GM21447 (cell line): ENCODE results near the gene ATG16L2.
"Not testable (repeated sequence)": the region's sequence is repeated elsewhere in the genome, so short reads cannot be mapped to it uniquely, and the experiment has no call there.

Experiments used
- ATAC-seq: cut with Tn5 transposase; IDR thresholded peaks from one replicate; pipeline ENCODE4 v1.9.1; 2021; ENCODE audit not compliant: unreplicated experiment

The ATG16L2 gene

DNA sequence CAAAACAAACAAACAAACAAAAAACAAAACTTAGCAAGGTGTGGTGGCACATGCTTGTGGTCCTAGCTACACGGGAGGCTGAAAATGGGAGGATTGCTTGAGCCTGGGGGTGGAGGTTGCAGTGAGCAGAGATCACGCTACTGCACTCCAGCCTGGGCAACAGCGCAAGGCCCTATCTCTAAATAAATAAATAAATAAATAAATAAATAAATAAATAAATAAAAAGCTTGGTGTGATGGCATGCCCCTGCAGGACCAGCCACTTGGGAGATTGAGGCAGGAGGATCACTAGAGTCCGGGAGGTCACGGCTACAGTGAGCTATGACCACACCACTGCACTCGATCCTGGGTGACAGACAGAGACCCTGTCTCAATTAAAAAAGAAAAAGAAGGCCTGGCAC lies 11.4 kb upstream of the ATG16L2 start:
- ATAC-seq, result no peak

DNA sequence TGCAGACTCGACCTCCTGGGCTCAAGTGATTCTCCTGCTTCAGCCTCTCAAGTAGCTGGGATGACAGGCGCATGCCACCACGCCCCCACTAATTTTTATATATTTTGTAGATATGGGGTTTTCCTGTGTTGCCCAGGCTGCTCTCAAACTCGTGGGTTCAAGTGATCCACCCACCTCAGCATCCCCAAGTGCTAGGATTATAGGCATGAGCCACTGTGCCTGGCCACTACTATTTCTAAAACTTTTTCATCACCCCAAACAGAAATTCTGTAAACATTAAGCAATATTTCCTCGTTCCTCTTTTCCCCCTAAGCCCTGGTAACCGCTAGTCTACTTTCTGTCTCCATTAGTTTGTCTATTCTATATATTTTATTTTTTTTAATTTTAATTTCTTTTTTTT lies 9.0 kb upstream of the ATG16L2 start:
- ATAC-seq, result no peak

DNA sequence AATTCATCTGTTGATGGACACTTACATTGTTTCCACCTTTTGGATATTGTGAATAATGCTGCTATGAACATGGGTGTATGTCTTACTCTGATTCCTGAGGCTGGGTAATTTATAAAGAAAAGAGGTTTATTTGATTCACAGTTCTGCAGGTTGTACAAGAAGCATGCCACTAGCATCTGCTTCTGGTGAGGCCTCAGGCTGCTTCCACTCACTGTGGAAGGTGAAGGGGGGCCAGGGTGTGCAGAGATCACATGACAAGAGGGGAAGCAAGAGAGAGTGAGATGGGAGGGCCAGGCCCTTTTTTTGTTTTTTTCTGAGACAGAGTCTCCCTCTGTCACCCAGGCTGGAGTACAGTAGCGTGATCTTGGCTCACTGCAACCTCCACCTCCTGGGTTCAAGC lies 7.8 kb upstream of the ATG16L2 start:
- ATAC-seq, result not testable (repeated sequence)

DNA sequence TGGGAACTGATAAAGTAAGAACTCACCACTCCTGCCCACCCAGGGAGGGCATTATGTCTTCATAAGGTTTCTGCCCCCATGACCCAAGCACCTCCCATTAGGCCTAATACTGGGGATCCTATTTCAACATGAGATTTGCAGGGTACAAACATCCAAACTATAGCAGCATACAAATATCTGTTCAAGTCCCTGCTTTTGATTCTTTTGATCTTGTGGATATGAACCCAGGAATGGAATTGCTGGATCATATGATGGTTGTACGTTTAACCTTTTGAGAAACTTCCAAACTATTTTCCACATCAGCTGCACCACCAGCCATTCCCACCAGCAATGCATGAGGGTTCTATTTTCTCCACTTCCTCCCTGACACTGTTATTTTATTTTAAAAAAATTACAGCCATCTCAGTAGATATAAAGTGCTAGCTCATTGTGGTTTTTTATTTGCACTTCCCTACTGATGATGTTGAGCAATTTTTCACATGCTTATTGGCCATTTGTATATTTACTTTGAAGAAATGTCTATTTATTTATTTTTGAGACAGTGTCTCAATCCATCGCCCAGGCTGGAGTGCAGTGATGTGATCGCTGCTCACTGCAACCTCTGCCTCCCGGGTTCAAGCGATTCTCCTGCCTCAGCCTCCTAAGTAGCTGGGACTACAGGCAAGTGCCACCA lies 7.1 kb upstream of the ATG16L2 start:
- ATAC-seq, result no peak

DNA sequence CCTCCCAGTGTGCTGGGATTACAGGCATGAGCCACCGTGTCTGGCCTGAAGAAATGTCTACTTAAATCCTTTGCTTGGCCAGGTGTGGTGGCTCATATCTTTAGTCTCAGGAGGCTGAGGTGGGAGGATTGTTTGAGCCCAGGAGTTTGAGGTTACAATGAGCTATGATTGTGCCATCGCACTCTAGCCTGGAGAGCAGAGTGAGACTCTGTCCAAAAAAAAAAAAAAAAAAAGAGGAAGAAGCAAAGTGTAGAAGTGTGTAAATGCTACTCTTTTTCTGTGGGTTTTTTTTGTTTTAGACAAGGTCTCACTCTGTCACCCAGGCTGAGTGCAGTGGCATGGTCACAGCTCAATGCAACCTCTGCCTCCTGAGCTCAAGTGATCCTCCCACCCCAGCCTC lies 6.4 kb upstream of the ATG16L2 start:
- no peak for ATAC-seq

DNA sequence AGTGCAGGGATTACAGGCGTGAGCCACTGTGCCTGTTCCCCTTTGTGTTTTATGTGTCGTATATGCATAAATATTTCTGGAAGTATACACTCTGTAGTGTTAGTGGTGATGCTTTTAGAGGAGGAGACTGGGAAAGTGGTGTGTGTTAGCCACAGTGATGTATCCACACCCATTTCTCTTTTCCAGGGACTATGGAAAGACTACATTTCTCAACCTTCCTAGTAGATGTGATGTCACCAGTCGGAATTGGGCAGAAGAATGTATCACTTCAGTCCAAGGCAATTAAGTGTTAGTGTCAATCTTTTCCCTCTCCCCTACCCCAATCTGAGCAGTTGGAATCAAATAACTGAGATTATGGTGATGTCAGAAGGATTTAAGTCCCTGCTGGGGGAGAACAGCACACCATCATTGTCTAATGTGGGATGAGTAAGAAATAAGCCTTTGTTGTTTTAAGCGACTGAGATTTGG lies 5.8 kb upstream of the ATG16L2 start:
- ATAC-seq, result no peak

DNA sequence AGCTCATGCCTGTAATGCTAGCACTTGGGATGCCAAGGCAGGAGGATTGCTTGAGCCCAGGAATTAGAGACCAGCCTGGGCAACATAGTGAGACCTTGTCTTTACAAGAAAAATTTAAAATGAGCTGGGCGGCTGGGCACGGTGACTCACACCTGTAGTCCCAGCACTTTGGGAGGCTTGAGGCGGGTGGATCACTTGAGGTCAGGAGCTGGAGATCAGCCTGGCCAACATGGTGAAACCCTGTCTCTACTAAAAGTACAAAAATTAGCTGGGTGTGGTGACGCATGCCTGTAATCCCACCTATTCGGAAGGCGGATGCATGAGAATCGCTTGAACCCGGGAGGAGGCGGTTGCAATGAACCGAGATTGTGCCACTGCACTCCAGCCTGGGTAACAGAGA lies 2.5 kb upstream of the ATG16L2 start:
- not testable (repeated sequence) for ATAC-seq

DNA sequence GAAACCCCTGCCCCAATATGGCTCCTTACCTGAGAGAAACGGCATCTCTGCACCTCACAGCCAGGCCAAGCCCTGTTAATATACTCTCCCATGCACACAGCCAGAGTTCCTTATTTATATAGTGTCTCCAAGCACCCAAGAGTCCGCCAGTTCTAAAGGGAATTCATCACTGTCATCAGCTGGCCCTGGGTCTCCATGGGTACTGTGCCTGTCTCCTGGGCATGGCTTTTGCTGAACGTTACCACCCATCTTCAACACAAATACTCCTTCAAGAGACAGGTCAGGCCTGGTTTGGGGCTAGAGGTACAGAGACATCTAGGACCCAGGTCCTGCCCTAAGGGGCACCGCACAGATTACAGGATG lies 1.6 kb upstream of the ATG16L2 start:
- no peak for ATAC-seq

DNA sequence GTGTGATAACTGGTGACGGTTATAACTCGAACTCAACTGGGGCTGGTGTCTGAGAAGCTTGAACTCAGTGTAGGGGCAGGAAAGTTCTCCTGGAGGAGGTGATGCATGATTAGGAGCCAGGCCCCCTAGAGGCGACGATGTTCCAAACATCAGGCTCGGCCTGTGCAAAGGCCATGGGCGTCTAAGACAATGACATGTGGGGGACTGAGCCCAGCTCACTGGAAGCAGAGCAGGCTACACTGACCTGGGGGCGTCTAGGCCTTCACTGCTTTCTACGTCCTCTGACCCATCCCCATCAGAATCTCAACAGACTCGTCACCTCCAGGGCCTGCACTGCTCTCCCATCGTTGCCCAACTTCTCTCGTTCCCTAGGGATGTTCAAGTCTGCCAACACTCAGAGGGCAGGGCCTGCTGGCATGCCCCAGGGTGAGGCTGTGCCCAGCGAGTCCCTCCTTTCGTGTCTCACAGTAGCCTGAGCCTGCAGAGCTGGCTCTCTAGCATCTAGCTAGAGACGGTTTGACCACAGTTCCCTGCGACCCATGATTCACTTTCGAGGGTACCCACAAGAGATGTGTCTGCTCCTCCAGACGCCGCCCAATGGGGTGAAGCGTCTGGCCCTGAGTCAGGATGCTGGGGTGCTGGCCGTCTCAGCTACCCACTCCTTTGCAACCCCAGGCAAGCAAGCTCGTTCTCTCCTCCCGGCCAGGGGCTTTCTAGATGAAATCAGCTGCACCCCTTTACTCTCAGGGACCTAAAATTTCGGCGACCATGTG lies 1.1 kb upstream of the ATG16L2 start:
- ATAC-seq, result peak; percentile 34

DNA sequence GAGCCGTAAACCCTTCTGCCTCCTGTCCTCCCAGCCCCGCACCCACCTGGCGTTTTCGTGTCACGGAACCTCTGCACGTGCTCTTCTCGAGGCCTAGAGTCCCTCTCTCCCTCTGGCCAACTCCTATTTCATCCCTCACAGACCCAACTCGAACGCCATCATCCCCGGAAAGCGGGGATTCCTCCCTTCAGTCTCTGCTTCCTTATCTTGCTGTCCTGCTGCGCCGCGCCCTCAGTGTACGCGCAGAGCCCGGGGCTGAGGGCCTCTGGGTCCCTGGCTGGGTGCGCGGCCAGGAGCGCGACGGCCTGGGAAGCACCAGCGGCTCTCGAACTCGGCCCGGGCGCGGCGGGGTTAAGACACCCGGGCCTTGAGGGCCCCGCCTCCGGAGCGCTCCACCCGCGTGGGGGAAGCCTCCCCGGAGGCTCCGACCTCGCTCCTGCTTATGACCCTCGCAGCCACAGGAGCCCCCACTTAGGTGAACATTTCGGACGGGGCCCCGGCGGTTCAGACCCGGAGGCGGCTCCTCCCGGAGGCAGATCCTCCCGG lies 398 bp upstream of the ATG16L2 start:
- peak; percentile 38 for ATAC-seq

DNA sequence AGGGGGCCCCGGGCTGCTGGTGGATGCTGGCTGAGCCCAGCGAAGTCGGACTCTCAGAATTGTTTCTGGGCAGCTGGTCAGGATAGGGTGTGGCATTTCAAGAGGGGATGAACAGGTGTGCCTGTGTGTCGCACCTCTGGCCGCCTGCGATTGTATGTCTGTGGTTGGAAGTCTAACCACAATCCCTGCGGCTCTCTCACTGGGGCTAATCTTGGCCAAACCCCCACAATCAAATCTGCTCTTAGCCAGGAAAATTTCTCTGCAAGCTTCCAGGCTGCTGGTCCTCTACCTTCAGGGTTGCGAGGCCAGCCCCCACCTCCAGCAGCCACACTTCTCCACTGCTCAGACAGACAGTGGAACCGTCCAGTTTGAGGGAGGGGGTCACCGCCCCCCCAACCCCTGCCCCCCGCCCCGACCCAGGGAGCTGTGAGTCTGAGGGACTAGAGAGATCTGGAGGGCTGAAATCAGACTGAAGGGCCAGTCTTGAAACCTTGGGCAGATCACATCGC lies 953 bp downstream of the ATG16L2 start:
- peak; percentile 6 for ATAC-seq

DNA sequence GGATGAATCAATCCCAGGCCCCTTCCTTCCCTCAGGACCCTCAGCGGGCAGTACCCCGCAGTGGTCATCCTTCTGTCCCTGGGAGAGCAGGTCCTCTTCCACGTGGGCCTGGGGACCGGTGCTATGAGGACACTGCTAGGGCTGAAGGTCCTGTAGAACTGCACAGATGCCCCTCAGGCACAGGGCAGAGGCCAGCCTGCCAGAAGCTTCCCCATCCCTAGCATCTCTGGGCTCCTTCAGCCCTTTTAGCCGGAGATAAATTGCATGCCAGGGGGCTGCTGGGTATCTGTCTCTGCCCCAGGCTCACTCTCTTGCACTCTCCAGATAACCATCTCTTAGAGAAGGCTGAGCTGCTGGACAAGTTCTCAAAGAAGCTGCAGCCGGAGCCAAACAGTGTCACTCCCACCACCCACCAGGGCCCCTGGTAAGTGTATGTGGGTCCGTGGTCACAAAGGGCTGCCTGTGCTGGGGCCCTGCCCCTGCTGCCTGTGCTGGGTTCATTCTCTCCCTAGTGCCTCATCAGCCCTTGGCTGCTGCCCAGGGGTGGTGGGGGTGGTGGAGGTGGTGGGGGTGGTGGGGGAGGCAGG lies 2.3 kb downstream of the ATG16L2 start:
- no peak for ATAC-seq

DNA sequence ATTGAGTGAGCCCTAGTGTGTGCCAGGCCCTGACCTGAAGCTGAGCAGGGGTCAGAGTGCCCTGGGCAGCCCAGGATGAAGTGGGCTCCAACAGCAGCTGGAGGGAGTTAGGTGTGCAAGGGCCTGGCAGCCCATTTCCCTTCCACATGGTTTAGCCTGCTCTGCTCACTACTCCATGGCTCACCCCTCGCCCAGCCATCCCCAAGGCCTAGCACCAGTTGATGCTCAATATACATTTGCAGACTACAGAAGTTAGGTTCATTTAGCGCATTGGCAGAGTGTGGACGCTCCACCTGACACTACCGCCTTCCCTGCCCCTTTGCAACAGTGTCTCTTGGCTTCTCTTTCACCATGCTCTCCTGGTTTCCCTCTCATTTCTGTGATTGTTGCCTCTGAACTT lies 3.8 kb downstream of the ATG16L2 start:
- no peak for ATAC-seq

DNA sequence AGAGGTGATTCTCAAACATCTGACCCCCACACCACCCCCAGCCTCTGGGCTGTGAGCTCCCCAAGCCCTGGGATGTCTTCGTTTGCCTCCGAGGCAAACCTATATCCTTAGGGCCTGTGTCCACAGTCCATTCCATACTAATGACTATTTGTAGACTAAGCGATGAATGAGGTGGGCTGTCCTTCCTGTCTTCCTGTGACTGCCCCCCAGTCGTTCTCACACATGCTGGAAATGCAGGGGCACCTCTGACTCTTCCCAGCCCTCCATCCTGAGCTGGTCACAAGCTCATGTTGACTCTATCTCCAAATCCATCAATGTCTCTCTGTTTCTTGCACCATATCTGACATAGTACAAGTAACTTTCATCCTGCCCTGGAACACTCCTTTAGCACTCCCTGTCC lies 4.8 kb downstream of the ATG16L2 start:
- ATAC-seq, result no peak

DNA sequence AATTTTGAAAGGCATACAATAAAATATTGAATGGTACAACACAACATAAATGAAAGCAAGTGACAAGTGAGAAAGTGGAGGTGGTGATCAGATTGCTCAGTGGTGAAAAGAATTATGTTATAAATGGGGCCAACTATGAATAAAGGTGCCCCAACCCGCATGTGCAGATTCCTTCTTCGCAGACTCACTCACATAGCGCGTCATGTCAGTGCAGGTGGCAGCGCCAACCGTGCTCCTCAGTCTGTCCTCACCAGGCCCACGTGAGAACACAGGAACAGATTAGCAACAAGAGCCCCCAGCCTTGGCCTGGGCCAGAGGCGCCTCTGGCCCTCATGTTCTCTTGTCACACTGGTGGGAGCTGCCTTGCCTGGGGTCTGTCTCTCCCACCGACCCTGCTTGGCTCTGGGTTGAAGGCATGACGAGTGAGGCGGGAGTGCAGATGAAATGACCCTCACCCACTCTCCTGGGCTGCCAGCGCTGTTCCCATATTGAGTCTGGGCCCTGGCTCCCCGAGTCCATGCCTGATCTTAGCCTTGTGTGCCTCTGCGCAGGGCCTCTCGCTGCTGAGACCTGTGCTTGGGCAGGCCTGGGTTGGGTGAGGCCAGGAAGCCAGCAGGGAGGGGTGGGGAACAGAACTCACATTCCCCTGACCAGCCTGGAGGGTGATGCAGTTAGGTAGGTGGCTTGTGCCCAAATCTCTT lies 6.4 kb downstream of the ATG16L2 start:
- no peak for ATAC-seq

DNA sequence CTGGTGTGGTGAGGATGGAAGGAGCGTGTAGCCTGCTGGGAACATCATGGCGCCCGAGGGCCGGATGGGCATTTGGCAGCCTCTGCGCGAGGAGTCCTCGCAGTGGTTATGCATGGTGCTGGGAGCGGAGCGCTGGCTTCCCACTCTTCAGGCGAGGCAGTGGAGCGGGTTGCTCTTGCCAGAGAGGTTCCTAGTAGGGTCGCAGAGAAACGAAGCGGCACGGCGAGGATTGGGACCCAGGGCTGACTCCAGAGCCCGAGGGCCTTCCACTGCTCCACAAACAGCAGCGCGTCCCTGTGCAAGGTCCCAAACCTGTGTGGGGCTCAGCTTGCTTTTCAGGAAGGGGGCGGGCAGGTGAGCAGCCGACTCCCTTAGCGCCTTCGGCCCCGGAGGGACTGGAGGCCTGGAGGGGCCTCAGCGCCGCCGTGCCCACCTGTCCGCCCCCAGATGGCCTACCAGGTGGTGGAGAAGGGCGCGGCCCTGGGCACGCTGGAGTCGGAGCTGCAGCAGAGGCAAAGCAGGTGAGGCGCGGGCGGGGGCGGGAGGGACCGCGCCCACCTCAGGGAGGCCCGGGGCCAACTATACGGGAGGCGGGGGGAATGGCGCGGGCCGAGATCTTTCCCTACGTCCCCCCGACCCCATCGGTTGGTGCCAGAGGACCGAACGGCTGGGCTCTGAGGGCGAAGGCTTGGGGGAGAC lies 7.2 kb downstream of the ATG16L2 start:
- ATAC-seq, result no peak

DNA sequence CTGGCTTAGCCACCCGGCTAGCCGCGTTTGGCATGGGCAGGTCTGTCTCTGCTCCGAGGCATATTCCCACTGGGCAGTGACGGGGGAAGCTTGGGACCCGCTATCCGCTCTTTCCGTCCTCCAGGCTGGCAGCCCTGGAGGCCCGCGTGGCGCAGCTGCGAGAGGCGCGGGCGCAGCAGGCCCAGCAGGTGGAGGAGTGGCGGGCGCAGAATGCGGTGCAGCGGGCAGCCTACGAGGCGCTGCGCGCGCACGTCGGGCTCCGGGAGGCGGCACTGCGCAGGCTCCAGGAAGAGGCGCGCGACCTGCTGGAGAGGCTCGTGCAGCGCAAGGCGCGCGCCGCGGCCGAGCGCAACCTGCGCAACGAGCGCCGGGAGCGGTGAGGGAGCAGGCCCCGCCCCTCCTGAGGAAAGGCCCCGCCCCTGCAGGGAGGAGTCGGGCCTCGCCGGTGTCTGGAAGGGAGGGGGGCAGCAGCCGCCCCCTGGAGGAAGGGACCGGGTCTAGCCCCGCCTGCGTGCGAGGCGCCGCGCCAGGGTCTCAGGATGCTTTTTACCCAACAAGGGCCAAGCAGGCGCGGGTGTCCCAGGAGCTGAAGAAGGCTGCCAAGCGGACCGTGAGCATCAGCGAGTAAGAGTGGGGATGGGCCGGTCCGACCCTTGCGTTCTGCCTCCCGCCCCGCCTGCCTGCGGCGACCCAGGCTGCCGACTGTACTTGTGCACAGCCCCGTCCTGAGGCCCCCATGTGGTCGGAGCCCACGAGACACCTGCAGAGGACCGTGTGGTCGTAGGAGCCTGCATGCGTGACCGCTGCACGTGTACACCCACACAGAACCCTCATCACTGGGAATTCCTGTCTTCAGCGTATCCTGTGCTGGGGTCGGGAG lies 7.9 kb downstream of the ATG16L2 start:
- no peak for ATAC-seq

DNA sequence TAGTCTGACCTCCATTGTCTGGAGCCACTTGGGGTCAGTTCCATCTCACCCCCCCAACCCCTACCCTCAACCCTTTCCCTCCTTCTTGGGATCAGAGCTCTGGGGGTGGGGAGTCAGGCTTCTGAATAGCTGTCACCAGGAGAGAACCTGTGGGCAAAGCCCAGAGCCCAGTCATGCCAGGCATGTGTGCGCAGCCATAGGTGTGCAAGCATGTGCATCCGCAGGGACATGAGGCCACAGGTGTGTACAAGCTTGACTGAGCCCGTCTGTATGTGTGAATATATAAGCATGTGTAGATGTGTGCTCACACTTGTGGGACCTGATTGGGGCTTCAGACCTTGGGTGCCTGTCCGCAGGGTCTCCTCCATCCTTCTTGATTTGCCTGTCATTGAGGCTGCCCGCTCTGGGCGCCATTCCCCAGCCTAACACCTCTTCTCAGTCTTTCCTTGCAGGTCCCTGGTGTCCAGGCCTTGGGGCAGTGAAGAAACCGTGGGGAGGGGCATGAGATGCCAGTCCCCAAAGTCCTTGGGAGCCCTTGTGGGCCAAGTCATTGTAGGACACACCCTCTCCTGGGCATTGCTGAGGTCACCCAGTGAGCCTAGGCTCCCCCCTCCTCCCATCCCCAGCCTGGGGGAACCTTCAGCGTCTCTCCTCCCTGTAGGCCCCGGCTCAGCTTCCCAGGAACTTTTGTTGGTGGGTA lies 9.0 kb downstream of the ATG16L2 start:
- ATAC-seq, result no peak

DNA sequence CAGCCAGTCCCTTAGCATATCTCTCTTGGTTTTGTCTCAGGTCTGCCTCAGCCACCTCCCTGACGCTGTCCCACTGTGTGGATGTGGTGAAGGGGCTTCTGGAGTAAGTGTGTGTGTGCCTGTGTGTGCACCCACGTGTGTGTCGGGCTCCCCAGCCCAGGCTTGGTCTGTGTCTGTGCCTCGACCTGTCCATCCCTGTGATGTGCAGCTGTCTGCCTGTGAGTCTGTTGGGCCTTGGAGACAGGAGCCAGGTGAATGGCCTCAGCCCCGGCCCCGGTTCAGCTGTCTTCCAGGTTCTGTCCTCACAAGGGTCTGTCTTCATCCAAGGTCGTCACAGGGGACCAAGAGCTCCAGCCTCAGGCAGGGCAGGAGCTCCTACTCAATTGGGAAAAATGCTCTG lies 9.8 kb downstream of the ATG16L2 start:
- ATAC-seq, result no peak
